ENCODE results near the gene ZNF383.
"Not testable (repeated sequence)": the region's sequence is repeated elsewhere in the genome, so short reads cannot be mapped to it uniquely, and the experiment has no call there.

ZNF383 gene

GRCh38 chr19:37217775-37218591 is at the start of gene ZNF383:
TSS of gene ZNF383 (plus strand) at chr19:37218214. CDS start at chr19:37230454, 12,240 bp downstream.
- H3K4me3 ChIP-seq (ENCODE audit: low read depth, low read length): peak within 1 kb of the TSS; percentile 95
- TF ChIP-seq, protein P1, sequence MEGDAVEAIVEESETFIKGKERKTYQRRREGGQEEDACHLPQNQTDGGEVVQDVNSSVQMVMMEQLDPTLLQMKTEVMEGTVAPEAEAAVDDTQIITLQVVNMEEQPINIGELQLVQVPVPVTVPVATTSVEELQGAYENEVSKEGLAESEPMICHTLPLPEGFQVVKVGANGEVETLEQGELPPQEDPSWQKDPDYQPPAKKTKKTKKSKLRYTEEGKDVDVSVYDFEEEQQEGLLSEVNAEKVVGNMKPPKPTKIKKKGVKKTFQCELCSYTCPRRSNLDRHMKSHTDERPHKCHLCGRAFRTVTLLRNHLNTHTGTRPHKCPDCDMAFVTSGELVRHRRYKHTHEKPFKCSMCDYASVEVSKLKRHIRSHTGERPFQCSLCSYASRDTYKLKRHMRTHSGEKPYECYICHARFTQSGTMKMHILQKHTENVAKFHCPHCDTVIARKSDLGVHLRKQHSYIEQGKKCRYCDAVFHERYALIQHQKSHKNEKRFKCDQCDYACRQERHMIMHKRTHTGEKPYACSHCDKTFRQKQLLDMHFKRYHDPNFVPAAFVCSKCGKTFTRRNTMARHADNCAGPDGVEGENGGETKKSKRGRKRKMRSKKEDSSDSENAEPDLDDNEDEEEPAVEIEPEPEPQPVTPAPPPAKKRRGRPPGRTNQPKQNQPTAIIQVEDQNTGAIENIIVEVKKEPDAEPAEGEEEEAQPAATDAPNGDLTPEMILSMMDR (IDR thresholded peaks at IDR 0.05; ENCODE audit: low read depth, low read length): no peak

- TF ChIP-seq, protein P1 (IDR thresholded peaks at IDR 0.05; ENCODE audit: low read depth, low read length): no peak
- peak within 1 kb of the TSS; percentile 84 for H3K4me3 ChIP-seq (ENCODE audit: low read depth, low read length)
Measured at GRCh38 chr19:37172368-37173366, 45.3 kb upstream of the ZNF383 start, which contains the start of gene ZNF585A. TSS of gene ZNF585A (minus strand) at chr19:37172695. CDS start at chr19:37169910, 2,785 bp downstream.

- not testable (repeated sequence) for H3K4me3 ChIP-seq (ENCODE audit: low read depth, low read length)
Measured at GRCh38 chr19:37186071-37186470, 31.9 kb upstream of the ZNF383 start.

GRCh38 chr19:37195248-37195647 is 22.8 kb upstream of the ZNF383 start:
- not testable (repeated sequence) for H3K4me3 ChIP-seq (ENCODE audit: low read depth, low read length)

GRCh38 chr19:37197115-37197514 is 20.9 kb upstream of the ZNF383 start:
- not testable (repeated sequence) for H3K4me3 ChIP-seq (ENCODE audit: low read depth, low read length)

DNA sequence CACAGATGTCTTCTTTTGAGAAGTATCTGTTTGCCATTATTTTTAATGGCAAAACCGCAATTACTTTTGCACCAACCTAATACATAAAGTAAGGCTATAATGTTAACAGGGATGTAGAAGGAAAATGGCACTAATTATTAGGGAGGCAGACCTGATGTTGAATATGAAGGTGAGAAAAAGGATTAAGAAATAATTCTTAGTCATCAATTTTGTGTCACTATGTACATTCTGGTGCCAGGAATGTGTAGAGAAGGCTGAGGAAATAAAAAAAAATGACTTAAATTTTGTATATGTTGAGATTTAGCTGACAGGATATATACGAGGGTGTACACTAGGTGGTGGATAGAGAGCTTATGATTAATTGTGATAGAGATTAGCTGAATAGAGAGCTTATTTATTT is 20.2 kb upstream of the ZNF383 start:
- TF ChIP-seq, protein P1 (IDR thresholded peaks at IDR 0.05; ENCODE audit: low read depth, low read length): no peak
- no peak overlapping the region for H3K4me3 ChIP-seq (ENCODE audit: low read depth, low read length)

DNA sequence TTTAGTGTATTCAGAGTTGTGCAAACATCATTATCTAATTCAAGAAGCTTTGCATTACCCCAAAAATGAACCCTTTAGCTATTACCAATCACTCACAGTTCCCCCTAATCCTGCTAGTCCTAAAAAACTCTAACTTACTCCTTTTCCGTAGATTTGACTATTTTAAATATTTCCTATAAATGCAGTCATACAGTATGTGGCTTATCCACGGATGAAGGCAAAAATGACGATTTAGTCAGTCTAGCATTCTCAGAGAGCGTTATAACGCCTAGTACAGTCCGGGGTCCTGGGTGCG is 587 bp upstream of the ZNF383 start:
- H3K4me3 ChIP-seq (ENCODE audit: low read depth, low read length): peak overlapping the region; percentile 95
- TF ChIP-seq, protein P1 (IDR thresholded peaks at IDR 0.05; ENCODE audit: low read depth, low read length): no peak

GRCh38 chr19:37218592-37218935 is 550 bp downstream of the ZNF383 start:
- TF ChIP-seq, protein P1 (IDR thresholded peaks at IDR 0.05; ENCODE audit: low read depth, low read length): no peak
- peak overlapping the region; percentile 95 for H3K4me3 ChIP-seq (ENCODE audit: low read depth, low read length)
